C4-2B (cell line): ENCODE measurements around the gene FOXK1.

ENCODE experiments used
- CTCF ChIP-seq: fragments of 450-650 bp; conservative IDR thresholded peaks from 2 replicates; pipeline ENCODE4 v1.5.1; 2017; ENCODE audit warnings: mild to moderate bottlenecking
- ZFX ChIP-seq: fragments of 450-650 bp; IDR thresholded peaks from 2 replicates; pipeline ENCODE4 v1.6.1; 2017

- TF ChIP-seq CTCF, result no peak
- no peak for TF ChIP-seq ZFX
Measured at GRCh38 chr7:4766666-4767519, 84.8 kb downstream of the FOXK1 start.
